ENCODE measurements around the gene COQ8A. TPM values are rescaled to one million over a fixed set of nuclear protein-coding genes. Genes with fewer than 3 reads are reported as not detected.

Gene COQ8A
- total and polyA plus RNA-seq, 12 donors: 30.1 to 990 (median 405) TPM

DNA sequence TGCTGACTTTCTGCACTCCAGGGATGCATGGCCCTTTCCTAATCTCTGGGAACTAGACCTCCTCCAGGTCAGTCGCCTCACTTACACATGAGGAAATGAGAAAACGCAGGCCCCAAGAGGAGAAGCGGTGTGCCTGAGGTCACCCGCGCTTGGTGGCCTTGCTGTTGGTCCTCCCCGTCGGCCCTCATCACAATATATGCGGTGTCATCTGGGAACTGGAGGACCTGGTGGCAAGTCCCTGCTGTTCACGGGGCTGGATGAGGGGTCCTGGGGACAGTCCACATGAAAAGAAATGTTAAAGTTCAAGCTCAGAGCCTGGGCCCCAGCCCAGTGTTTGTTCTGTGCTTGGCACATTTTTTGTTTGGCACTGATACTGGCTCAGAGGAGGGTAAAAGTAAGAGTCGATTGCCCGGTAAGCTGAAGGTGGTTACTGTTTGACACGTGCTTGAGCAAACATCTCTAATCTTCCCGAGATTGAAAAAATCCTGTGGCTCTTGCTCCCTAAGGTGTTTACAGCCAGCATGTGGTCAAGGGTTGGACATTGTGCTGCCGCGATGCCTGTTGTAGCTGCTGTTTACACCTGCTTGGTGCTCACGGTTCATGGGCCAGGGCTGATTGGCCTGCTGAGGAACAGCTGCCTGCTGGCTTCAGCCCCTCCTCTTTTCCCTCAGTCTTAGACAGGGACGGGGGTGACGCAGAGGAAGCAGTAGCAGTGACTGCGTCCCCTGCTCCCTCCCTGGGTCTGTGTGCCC is 5.2 kb downstream of the COQ8A start:
- WGBS, 4 donors: 30 to 47% (median 40%) methylated on average over 6 to 19 of the region's 19 CpGs
- no peak for TF ChIP-seq POLR2A (IDR thresholded peaks at IDR 0.05)
- TF ChIP-seq, protein P1, sequence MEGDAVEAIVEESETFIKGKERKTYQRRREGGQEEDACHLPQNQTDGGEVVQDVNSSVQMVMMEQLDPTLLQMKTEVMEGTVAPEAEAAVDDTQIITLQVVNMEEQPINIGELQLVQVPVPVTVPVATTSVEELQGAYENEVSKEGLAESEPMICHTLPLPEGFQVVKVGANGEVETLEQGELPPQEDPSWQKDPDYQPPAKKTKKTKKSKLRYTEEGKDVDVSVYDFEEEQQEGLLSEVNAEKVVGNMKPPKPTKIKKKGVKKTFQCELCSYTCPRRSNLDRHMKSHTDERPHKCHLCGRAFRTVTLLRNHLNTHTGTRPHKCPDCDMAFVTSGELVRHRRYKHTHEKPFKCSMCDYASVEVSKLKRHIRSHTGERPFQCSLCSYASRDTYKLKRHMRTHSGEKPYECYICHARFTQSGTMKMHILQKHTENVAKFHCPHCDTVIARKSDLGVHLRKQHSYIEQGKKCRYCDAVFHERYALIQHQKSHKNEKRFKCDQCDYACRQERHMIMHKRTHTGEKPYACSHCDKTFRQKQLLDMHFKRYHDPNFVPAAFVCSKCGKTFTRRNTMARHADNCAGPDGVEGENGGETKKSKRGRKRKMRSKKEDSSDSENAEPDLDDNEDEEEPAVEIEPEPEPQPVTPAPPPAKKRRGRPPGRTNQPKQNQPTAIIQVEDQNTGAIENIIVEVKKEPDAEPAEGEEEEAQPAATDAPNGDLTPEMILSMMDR (IDR thresholded peaks at IDR 0.05): no peak
- Histone ChIP-seq H3K4me3 (peak overlapping the region in 1 of 4 donors; percentile 43), H3K4me1 (replicated peaks in 1 of 2) (peaks cover 49 to 68% of the 10 kb centered on the region in 2 donors), H3K27ac (peak overlapping the region; percentile 15 to 84 (median 81)), H3K27me3 (no peaks in the 10 kb centered on the region), H3K36me3 (replicated peaks in 1 of 2) (peaks cover 0 to 4% of the 10 kb centered on the region in 2 donors), H3K9me3 (replicated peaks in 1 of 3) (no peaks in the 10 kb centered on the region)
- peak; percentile 31 to 80 (median 63) for DNase-seq
- intact Hi-C loops (cut with DNase I): no loop called here

DNA sequence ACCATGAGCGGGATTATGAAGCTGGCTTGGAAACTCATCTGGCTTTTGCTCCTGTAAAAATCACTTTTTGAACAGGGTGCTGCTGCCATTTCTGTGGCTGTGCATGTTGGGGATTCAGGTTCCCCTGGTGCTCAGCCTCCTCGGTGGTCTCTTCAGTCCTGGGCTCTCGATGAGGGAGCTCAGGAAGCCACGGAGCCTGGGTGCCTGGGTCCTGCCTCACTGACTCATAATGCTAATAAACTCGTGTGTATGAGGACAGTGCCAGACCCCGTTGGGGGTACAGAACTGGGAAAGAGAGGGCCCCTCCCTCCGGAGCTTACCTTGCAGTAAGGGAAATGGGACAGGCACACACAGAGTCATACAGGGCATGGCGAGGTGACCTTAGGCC is 5.8 kb downstream of the COQ8A start:
- H3K4me1 ChIP-seq (replicated peaks in 1 of 2): peaks cover 48 to 72% of the 10 kb centered on the region in 2 donors
- no peaks in the 10 kb centered on the region for H3K9me3 ChIP-seq (replicated peaks in 1 of 3)
- DNase-seq: peak in 2 of 7 donors; percentile 18 to 28
- 66 to 78% (median 69%) methylated on average over 6 to 8 of the region's 8 CpGs for whole genome bisulfite sequencing, 4 donors
- H3K27me3 ChIP-seq: no peaks in the 10 kb centered on the region
- intact Hi-C loops (cut with DNase I): no loop called here
- peak overlapping the region in 1 of 4 donors; percentile 43 for H3K4me3 ChIP-seq
- H3K36me3 ChIP-seq (replicated peaks in 1 of 2): peaks cover 0 to 4% of the 10 kb centered on the region in 2 donors
- TF ChIP-seq, protein P1 (IDR thresholded peaks at IDR 0.05): no peak
- no peak for TF ChIP-seq POLR2A (IDR thresholded peaks at IDR 0.05)
- H3K27ac ChIP-seq: peak overlapping the region; percentile 15 to 84 (median 81)

DNA sequence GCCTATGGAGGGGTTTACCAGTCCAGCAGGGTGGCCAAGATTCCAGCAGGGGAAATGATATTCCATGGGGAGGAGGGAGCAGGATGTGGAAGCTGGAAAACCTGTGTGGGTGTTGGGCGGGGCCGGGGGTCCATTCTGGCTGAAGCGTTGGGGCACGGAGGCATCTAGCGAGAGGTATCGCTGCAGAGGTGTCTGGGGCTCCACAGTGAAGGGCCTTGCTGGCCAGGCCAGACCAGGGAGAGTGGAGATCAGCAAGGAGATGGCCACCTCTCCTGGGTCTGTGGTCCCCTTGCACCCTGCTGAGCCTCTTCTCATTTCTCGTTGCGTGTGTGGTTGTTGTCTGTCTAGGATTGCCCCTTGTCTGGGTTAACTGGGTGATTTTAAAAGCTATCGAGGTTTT is 6.2 kb downstream of the COQ8A start:
- intact Hi-C loops (cut with DNase I): no loop called here
- 86 to 96% (median 91%) methylated on average over 8 to 9 of the region's 9 CpGs for WGBS, 4 donors
- Histone ChIP-seq H3K9me3 (replicated peaks in 1 of 3) (no peaks in the 10 kb centered on the region), H3K4me1 (replicated peaks in 1 of 2) (peaks cover 44 to 72% of the 10 kb centered on the region in 2 donors), H3K4me3 (no peak overlapping the region), H3K36me3 (replicated peaks in 1 of 2) (peaks cover 0 to 4% of the 10 kb centered on the region in 2 donors), H3K27ac (peak overlapping the region; percentile 15 to 84 (median 81)), H3K27me3 (no peaks in the 10 kb centered on the region)
- no peak for TF ChIP-seq POLR2A (IDR thresholded peaks at IDR 0.05)
- TF ChIP-seq, protein P1 (IDR thresholded peaks at IDR 0.05): no peak
- DNase-seq: peak in 3 of 7 donors; percentile 22 to 57 (median 33)

DNA sequence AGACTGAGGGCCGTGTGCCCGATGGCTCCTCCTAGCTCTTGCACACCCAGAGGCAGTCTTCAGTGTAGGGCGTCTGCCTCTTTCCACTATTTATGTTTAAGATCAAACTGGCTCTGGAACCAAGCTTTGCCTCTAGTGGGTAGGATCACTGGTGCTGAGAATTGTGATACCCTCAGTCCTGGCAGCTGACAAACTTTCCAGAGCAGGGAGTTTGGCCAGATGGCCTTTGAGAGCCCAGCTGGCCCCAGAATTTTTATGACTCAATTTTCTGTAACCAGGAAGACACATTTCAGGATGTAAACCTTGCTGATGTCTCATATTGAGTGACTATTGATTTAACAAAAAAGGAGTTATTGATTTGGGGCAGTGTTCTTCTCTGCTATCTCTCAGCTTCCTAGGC is 6.7 kb downstream of the COQ8A start:
- TF ChIP-seq, protein P1 (IDR thresholded peaks at IDR 0.05): no peak
- TF ChIP-seq POLR2A (IDR thresholded peaks at IDR 0.05): peak in 1 of 2 donors; percentile 17
- Histone ChIP-seq H3K27me3 (no peaks in the 10 kb centered on the region), H3K4me1 (replicated peaks in 1 of 2) (peaks cover 38 to 69% of the 10 kb centered on the region in 2 donors), H3K27ac (peak overlapping the region in 3 of 5 donors; percentile 81 to 84 (median 82)), H3K9me3 (replicated peaks in 1 of 3) (no peaks in the 10 kb centered on the region), H3K36me3 (replicated peaks in 1 of 2) (peaks cover 0 to 4% of the 10 kb centered on the region in 2 donors), H3K4me3 (no peak overlapping the region)
- DNase-seq: peak; percentile 23 to 69 (median 61)
- 26 to 76% (median 57%) methylated on average over 1 to 3 of the region's 3 CpGs for WGBS, 4 donors
- intact Hi-C loops (cut with DNase I): no loop called here

Data from adrenal gland (tissue), 12 donors.